Keratinocyte (primary cell): Measurements from ENCODE around the gene PIP4K2A. TPM values are rescaled to one million over a fixed set of nuclear protein-coding genes. Genes with fewer than 3 reads are reported as not detected.

Experiments
- DNase-seq: peaks from one replicate; pipeline ENCODE4 v3.0.0-alpha.2; 2011; ENCODE audit warnings: low read depth, missing footprints, low spot score
- FAIRE-seq: peaks from 2 replicates; lab custom pipeline; 2011; peaks lifted over from hg19 to GRCh38; lab: Jason Lieb, UNC
- H2AFZ ChIP-seq: 2 replicates; pipeline ENCODE4 v1.6.0; 2012; ENCODE audit warnings: low read length, control low read depth, inconsistent platforms; ENCODE audit not compliant: control insufficient read depth
- H3K27ac ChIP-seq: 2 replicates; pipeline ENCODE4 v1.5.1; 2011; ENCODE audit warnings: low read length; ENCODE audit not compliant: control insufficient read depth, insufficient read depth
- H3K27me3 ChIP-seq: 3 replicates; pipeline ENCODE4 v1.6.0; 2011; ENCODE audit warnings: low read length; ENCODE audit not compliant: control insufficient read depth, insufficient read depth; ENCODE audit errors: extremely low read depth
- H3K36me3 ChIP-seq, 2 experiments: 2 replicates in 1 of 2; 3 replicates in 1 of 2; pipeline ENCODE4 v1.5.1; 2011; ENCODE audit warnings: low read length in 2 of 2, mild to moderate bottlenecking in 1 of 2; ENCODE audit not compliant: control insufficient read depth in 2 of 2, insufficient read depth in 2 of 2; ENCODE audit errors: extremely low read depth in 1 of 2
- H3K4me1 ChIP-seq: 3 replicates; pipeline ENCODE4 v1.5.1; 2011; ENCODE audit warnings: low read length; ENCODE audit not compliant: control insufficient read depth, insufficient read depth; ENCODE audit errors: extremely low read depth
- H3K4me2 ChIP-seq: 3 replicates; pipeline ENCODE4 v1.6.0; 2011; ENCODE audit warnings: low read depth, low read length; ENCODE audit not compliant: control insufficient read depth, insufficient read depth; ENCODE audit errors: extremely low read depth
- H3K4me3 ChIP-seq, 3 experiments: fragments of 200-600 bp in 1 of 3; sonication (generic) in 1 of 3; 2 replicates in 2 of 3; 3 replicates in 1 of 3; pipeline ENCODE4 v1.5.1; 2011 to 2016; ENCODE audit warnings: low read length in 3 of 3, mild to moderate bottlenecking in 3 of 3, control low read depth in 2 of 3, inconsistent platforms in 1 of 3, low read depth in 1 of 3, mixed read lengths in 1 of 3, mixed run types in 1 of 3, moderate library complexity in 1 of 3; ENCODE audit not compliant: control insufficient read depth in 2 of 3, insufficient read depth in 2 of 3; ENCODE audit errors: extremely low read depth in 1 of 3
- H3K79me2 ChIP-seq: 2 replicates; pipeline ENCODE4 v1.6.0; 2012; ENCODE audit warnings: low read length; ENCODE audit not compliant: control insufficient read depth, insufficient read depth
- H3K9ac ChIP-seq: 3 replicates; pipeline ENCODE4 v1.6.0; 2011; ENCODE audit warnings: low read length; ENCODE audit not compliant: control insufficient read depth, insufficient read depth; ENCODE audit errors: extremely low read depth
- H3K9me1 ChIP-seq: 3 replicates; pipeline ENCODE4 v1.6.0; 2011; ENCODE audit warnings: low read length; ENCODE audit not compliant: control insufficient read depth, insufficient read depth; ENCODE audit errors: extremely low read depth
- H3K9me3 ChIP-seq: 2 replicates; pipeline ENCODE4 v1.5.1; 2012; ENCODE audit warnings: low read depth, low read length; ENCODE audit not compliant: control insufficient read depth
- H4K20me1 ChIP-seq: 3 replicates; pipeline ENCODE4 v1.6.0; 2011; ENCODE audit warnings: low read length; ENCODE audit not compliant: control insufficient read depth, insufficient read depth; ENCODE audit errors: extremely low read depth
- CTCF ChIP-seq, 3 experiments: IDR thresholded peaks in 1 of 3; conservative IDR thresholded peaks in 1 of 3; optimal IDR thresholded peaks in 1 of 3; 2 replicates in 2 of 3; 3 replicates in 1 of 3; pipeline versions ENCODE3 to v1.5.1; 2011; ENCODE audit warnings: low read length in 3 of 3, mild to moderate bottlenecking in 3 of 3, moderate library complexity in 2 of 3, control low read depth in 1 of 3, inconsistent platforms in 1 of 3; ENCODE audit not compliant: insufficient read depth in 2 of 3; ENCODE audit errors: extremely low read depth in 1 of 3
- EZH2 ChIP-seq: IDR thresholded peaks from one replicate; pipeline ENCODE4 v1.6.1; 2012; ENCODE audit warnings: inconsistent platforms, mild to moderate bottlenecking, low read length, moderate library complexity
- dilution Hi-C: fragments of 300-500 bp; cut with MboI; formaldehyde crosslinking; loops from one replicate; pipeline ENCODE4 v1.7.0; 2020; ENCODE audit warnings: low sequenced_read_pairs; ENCODE audit not compliant: extremely low pct_ligation_motif_present
- polyA plus RNA-seq, 5 experiments: library from polyadenylated mRNA; depleted of rRNA in 3 of 5; stranded (reverse) in 3 of 5; stranded (forward) in 1 of 5; unstranded in 1 of 5; fragments of >200 nt; gene quantifications; 1 replicate in 1 of 5; 2 replicates in 3 of 5; 3 replicates in 1 of 5; pipeline versions ENCODE4 v1.2.1 to v1.2.3, GENCODE V29; 2011 to 2012; ENCODE audit warnings: missing spikeins in 2 of 5, low read depth in 1 of 5, low replicate concordance in 1 of 5

PIP4K2A gene
- polyA plus RNA-seq, 1 donor (not counting 4 experiments of a cell fraction or from before 2014, with no cell fraction given): 15.5 TPM

GRCh38 chr10:22686347-22686746, 28.0 kb downstream of the PIP4K2A start:
- DNase-seq (no peak), FAIRE-seq (no peak)
- Histone ChIP-seq H3K9ac (no peak overlapping the region), H3K79me2 (peaks cover 17% of the 10 kb centered on the region), H3K9me3 (no peaks in the 10 kb centered on the region), H4K20me1 (no peaks in the 10 kb centered on the region), H3K27me3 (no peaks in the 10 kb centered on the region), H3K9me1 (no peaks in the 10 kb centered on the region), H3K4me2 (no peak overlapping the region), H3K27ac (no peak overlapping the region), H3K4me1 (peaks cover 32% of the 10 kb centered on the region), H3K4me3 (no peak overlapping the region), H3K36me3 (peaks cover 0 to 2% of the 10 kb centered on the region in 2 experiments), H2AFZ (no peak overlapping the region)
- no peak for TF ChIP-seq CTCF (optimal IDR thresholded peaks at IDR 0.05 in 1 of 3, IDR thresholded peaks at IDR 0.05 in 1 of 3, conservative IDR thresholded peaks at IDR 0.05 in 1 of 3; ENCODE audit: extremely low read depth in 1 of 3, insufficient read depth in 2 of 3, low read length in 3 of 3)
- no peak for TF ChIP-seq EZH2
- dilution Hi-C loops: no loop called here

GRCh38 chr10:22685926-22686325, 28.5 kb downstream of the PIP4K2A start:
- H3K4me3 ChIP-seq: no peak overlapping the region
- no peaks in the 10 kb centered on the region for H4K20me1 ChIP-seq
- peaks cover 0 to 2% of the 10 kb centered on the region in 2 experiments for H3K36me3 ChIP-seq
- FAIRE-seq: no peak
- H3K27ac ChIP-seq: no peak overlapping the region
- H3K4me2 ChIP-seq: no peak overlapping the region
- no peak overlapping the region for H2AFZ ChIP-seq
- no peaks in the 10 kb centered on the region for H3K9me3 ChIP-seq
- H3K79me2 ChIP-seq: peaks cover 21% of the 10 kb centered on the region
- no peak overlapping the region for H3K9ac ChIP-seq
- peaks cover 37% of the 10 kb centered on the region for H3K4me1 ChIP-seq
- TF ChIP-seq EZH2 (no peak), CTCF (optimal IDR thresholded peaks at IDR 0.05 in 1 of 3, IDR thresholded peaks at IDR 0.05 in 1 of 3, conservative IDR thresholded peaks at IDR 0.05 in 1 of 3; ENCODE audit: extremely low read depth in 1 of 3, insufficient read depth in 2 of 3, low read length in 3 of 3) (no peak)
- H3K27me3 ChIP-seq: no peaks in the 10 kb centered on the region
- dilution Hi-C loops: no loop called here
- H3K9me1 ChIP-seq: no peaks in the 10 kb centered on the region
- no peak for DNase-seq
